Upper lobe of left lung (tissue), 6 donors: ENCODE results near the gene LRBA. TPM values are rescaled to one million over a fixed set of nuclear protein-coding genes. Genes with fewer than 3 reads are reported as not detected.

Experiments
- ATAC-seq, 2 donors: fragments of 200-7000 bp; cut with Tn5 transposase; one replicate each; pipeline ENCODE4 v1.9.1; 2022; ENCODE audit warnings: mild to moderate bottlenecking in 2 of 2, moderate library complexity in 2 of 2; ENCODE audit not compliant: low FRiP score in 2 of 2
- DNase-seq, 2 donors: peaks; one replicate each; pipeline ENCODE4 v3.0.0-alpha.2; 2019 to 2020
- H3K27ac ChIP-seq, 4 donors: fragments of 200-600 bp; sonication (generic); one replicate each; pipeline ENCODE4 v1.5.1; 2016 to 2019
- H3K27me3 ChIP-seq, 4 donors: fragments of 200-600 bp; sonication (generic); one replicate each; pipeline ENCODE4 v1.5.1; 2017 to 2019
- H3K36me3 ChIP-seq, 4 donors: fragments of 200-600 bp; sonication (generic); one replicate each; pipeline ENCODE4 v1.5.1; 2016 to 2019
- H3K4me1 ChIP-seq, 4 donors: fragments of 200-600 bp; sonication (generic); one replicate each; pipeline ENCODE4 v1.5.1; 2018 to 2019
- H3K4me3 ChIP-seq, 4 donors: fragments of 200-600 bp; sonication (generic); one replicate each; pipeline ENCODE4 v1.5.1; 2017 to 2019; ENCODE audit warnings: mild to moderate bottlenecking in 2 of 4, moderate library complexity in 1 of 4
- H3K9me3 ChIP-seq, 4 donors: fragments of 200-600 bp; sonication (generic); one replicate each; pipeline ENCODE4 v1.5.1; 2018 to 2019
- EP300 ChIP-seq, 4 donors: sonication (generic); formaldehyde crosslinking; IDR thresholded peaks; one replicate each; pipeline ENCODE4 v1.5.1; 2017; ENCODE audit warnings: antibody characterized with exemption in 4 of 4, control low read depth in 2 of 4
- POLR2A ChIP-seq, 4 donors: fragments of 450-650 bp; IDR thresholded peaks; one replicate each; pipeline ENCODE4 v1.5.1; 2016 to 2017; ENCODE audit warnings: antibody characterized with exemption in 4 of 4, mild to moderate bottlenecking in 2 of 4
- POLR2AphosphoS5 ChIP-seq, 2 donors: sonication (generic); formaldehyde crosslinking; IDR thresholded peaks; one replicate each; pipeline ENCODE4 v1.5.1; 2017; ENCODE audit warnings: antibody characterized with exemption in 2 of 2
- WGBS, 2 donors: methylation state at CpG; one replicate each; pipeline ENCODE4 v1.1.5; 2017 to 2018; 5-methylcytosine and 5-hydroxymethylcytosine counted together
- total RNA-seq, 6 donors: library from RNA; depleted of rRNA in 4 of 6; stranded (reverse); fragments of >200 nt in 4 of 6; gene quantifications; one replicate each; pipeline versions ENCODE4 v1.1.0 to v1.2.1, GENCODE V29; 2016 to 2021
- TF ChIP-seq, protein P1 (sequence below), 6 experiments: fragments of 450-650 bp in 4 of 6; fragments of 200-600 bp in 2 of 6; sonication (generic) in 2 of 6; IDR thresholded peaks; one replicate each; pipeline ENCODE4 v1.5.1; 2016 to 2019; ENCODE audit warnings: antibody characterized with exemption in 6 of 6
- donor health status: DM: no; HTN: no; CAD: no; lungs with moderate emphysema.
- donor health status: DM: no; HTN: yes; CAD: no; lungs with severe emphysema.

The LRBA gene
- total RNA-seq, 6 donors from 2014 or later = 34.7 to 139 (median 56.4) TPM

DNA sequence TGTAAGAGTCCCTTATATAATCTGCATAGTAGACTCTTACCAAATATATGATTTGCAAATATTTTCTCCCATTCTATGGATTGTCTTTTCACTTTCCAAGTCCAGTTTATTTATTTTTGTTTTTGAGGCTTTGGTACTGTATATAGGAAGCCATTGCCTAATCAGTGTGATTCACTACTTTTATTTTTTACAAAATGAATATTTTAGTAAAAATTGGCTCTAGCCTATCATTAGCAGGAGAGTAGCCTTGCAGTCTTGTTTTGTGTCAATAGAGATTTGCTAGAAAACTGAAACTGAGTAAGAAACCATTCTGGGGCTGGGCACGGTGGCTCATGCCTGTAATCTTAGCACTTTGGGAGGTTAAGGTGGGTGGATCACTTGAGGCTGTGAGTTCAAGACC is 633.1 kb downstream of the LRBA start:
- Histone ChIP-seq H3K27me3 (no peaks in the 10 kb centered on the region), H3K27ac (no peak overlapping the region), H3K4me1 (no peaks in the 10 kb centered on the region), H3K36me3 (no peaks in the 10 kb centered on the region), H3K4me3 (no peak overlapping the region), H3K9me3 (no peaks in the 10 kb centered on the region)
- TF ChIP-seq EP300 (IDR thresholded peaks at IDR 0.05) (no peak), POLR2A (IDR thresholded peaks at IDR 0.05) (no peak), POLR2AphosphoS5 (IDR thresholded peaks at IDR 0.05) (no peak)
- TF ChIP-seq, protein P1, sequence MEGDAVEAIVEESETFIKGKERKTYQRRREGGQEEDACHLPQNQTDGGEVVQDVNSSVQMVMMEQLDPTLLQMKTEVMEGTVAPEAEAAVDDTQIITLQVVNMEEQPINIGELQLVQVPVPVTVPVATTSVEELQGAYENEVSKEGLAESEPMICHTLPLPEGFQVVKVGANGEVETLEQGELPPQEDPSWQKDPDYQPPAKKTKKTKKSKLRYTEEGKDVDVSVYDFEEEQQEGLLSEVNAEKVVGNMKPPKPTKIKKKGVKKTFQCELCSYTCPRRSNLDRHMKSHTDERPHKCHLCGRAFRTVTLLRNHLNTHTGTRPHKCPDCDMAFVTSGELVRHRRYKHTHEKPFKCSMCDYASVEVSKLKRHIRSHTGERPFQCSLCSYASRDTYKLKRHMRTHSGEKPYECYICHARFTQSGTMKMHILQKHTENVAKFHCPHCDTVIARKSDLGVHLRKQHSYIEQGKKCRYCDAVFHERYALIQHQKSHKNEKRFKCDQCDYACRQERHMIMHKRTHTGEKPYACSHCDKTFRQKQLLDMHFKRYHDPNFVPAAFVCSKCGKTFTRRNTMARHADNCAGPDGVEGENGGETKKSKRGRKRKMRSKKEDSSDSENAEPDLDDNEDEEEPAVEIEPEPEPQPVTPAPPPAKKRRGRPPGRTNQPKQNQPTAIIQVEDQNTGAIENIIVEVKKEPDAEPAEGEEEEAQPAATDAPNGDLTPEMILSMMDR (IDR thresholded peaks at IDR 0.05) = no peak
- 85 to 92% methylated on average over 1 of the region's 1 CpG for WGBS, 2 donors
- ATAC-seq (no peak), DNase-seq (no peak)

DNA sequence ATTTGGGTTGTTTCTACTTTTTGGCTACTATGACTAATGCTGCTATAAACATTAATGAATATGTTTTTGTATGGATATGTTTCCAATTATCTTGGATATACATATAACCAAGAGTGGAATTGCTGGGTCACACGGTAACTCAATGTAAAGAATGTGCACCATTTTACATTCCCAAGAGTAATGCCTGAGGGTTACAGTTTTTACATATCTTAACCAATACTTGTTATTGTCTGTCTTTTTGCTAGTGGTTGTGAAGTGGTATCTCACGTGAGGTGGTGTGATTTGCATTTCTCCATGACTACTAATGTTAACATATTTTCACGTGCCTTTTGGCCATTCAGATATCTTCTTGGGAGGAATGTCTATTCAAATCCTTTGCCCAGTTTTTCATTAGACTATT is 633.5 kb downstream of the LRBA start:
- no peak for ATAC-seq
- Histone ChIP-seq H3K36me3 (no peaks in the 10 kb centered on the region), H3K9me3 (no peaks in the 10 kb centered on the region), H3K4me3 (no peak overlapping the region), H3K4me1 (no peaks in the 10 kb centered on the region), H3K27ac (no peak overlapping the region), H3K27me3 (no peaks in the 10 kb centered on the region)
- WGBS, 2 donors = 55 to 60% methylated on average over 3 of the region's 3 CpGs
- no peak for DNase-seq
- TF ChIP-seq EP300 (IDR thresholded peaks at IDR 0.05) = no peak
- TF ChIP-seq POLR2A (IDR thresholded peaks at IDR 0.05) = no peak
- TF ChIP-seq, protein P1 (IDR thresholded peaks at IDR 0.05) = no peak
- TF ChIP-seq POLR2AphosphoS5 (IDR thresholded peaks at IDR 0.05) = no peak

DNA sequence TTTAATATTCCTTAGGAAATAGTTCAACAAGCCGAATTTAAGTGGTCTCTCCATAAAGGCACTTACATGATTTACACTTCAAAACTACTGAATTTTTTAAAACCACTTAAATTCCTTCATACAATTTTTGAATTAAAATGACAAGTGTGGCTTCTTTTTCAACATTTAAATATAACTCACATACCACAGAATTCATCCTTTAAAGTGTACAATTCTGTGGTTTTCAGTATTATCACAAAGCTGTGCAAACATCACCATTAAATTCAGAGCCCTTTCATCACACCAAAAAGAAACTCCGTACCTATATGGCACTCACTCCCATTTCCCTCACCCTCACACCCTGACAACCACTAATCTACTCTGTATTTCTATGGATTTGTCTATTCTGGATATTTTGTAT is 634.0 kb downstream of the LRBA start:
- ATAC-seq (no peak), DNase-seq (no peak)
- WGBS, 2 donors = 87 to 88% methylated on average over 2 of the region's 2 CpGs
- no peaks in the 10 kb centered on the region for H3K36me3 ChIP-seq
- H3K27ac ChIP-seq = no peak overlapping the region
- no peaks in the 10 kb centered on the region for H3K27me3 ChIP-seq
- TF ChIP-seq, protein P1 (IDR thresholded peaks at IDR 0.05) = no peak
- TF ChIP-seq POLR2AphosphoS5 (IDR thresholded peaks at IDR 0.05) (no peak), POLR2A (IDR thresholded peaks at IDR 0.05) (no peak), EP300 (IDR thresholded peaks at IDR 0.05) (no peak)
- no peaks in the 10 kb centered on the region for H3K4me1 ChIP-seq
- no peak overlapping the region for H3K4me3 ChIP-seq
- H3K9me3 ChIP-seq = no peaks in the 10 kb centered on the region

DNA sequence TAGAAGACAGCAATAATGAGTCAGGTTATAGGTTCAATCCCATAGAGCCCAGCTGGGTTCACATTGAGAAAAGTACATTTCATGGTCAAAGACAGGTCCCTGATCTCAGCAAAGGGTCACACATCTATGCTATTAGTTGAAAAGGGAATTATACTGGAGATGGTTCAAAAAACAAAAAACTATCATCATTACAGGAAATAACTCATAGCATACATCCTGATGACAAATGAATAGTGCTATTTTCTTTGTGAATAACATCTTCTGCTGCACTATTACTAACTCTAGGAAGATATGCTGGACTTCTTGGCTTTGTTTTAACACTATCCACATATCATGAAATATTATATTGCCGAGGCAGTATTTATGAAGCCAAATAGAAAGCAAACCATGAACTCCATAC is 635.6 kb downstream of the LRBA start:
- no peaks in the 10 kb centered on the region for H3K4me1 ChIP-seq
- DNase-seq (no peak), ATAC-seq (no peak)
- H3K27me3 ChIP-seq = no peaks in the 10 kb centered on the region
- H3K4me3 ChIP-seq = no peak overlapping the region
- WGBS, 2 donors = 50 to 81% methylated on average over 1 of the region's 1 CpG
- H3K36me3 ChIP-seq = no peaks in the 10 kb centered on the region
- no peaks in the 10 kb centered on the region for H3K9me3 ChIP-seq
- no peak overlapping the region for H3K27ac ChIP-seq
- TF ChIP-seq, protein P1 (IDR thresholded peaks at IDR 0.05) = no peak
- TF ChIP-seq POLR2A (IDR thresholded peaks at IDR 0.05) (no peak), POLR2AphosphoS5 (IDR thresholded peaks at IDR 0.05) (no peak), EP300 (IDR thresholded peaks at IDR 0.05) (no peak)

DNA sequence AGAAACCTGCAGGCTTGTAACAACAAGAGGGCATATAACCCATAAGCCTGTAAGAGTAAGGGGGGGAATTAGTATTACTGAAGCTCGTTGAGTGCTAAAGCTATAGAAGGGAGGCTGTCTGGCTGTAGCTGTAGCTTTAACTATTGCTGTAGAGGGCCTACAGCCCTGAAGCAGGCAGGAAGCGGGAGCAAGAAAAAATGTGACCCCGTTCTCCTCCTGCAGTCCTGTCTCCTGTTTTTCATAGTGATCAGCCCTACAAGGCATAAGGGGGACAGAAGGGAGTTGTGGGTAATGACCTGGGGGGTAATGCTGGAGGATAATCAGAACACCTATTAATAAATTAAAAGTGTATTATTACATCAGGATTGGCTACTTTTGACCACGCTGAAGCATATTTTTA is 640.1 kb downstream of the LRBA start:
- no peak for DNase-seq
- no peaks in the 10 kb centered on the region for H3K27me3 ChIP-seq
- 64 to 87% methylated on average over 4 of the region's 4 CpGs for WGBS, 2 donors
- H3K4me1 ChIP-seq = no peaks in the 10 kb centered on the region
- ATAC-seq = no peak
- H3K9me3 ChIP-seq = no peaks in the 10 kb centered on the region
- no peak for TF ChIP-seq POLR2A (IDR thresholded peaks at IDR 0.05)
- TF ChIP-seq, protein P1 (IDR thresholded peaks at IDR 0.05) = no peak
- no peak for TF ChIP-seq POLR2AphosphoS5 (IDR thresholded peaks at IDR 0.05)
- no peak for TF ChIP-seq EP300 (IDR thresholded peaks at IDR 0.05)
- no peak overlapping the region for H3K27ac ChIP-seq
- H3K36me3 ChIP-seq = no peaks in the 10 kb centered on the region
- no peak overlapping the region for H3K4me3 ChIP-seq
